HL-60 (cell line): ENCODE data around the gene GRM2.

Source experiments
- DNase-seq, 2 experiments: peaks; one replicate each; pipeline ENCODE4 v3.0.0-alpha.2; 2010 to 2020; ENCODE audit warnings: low read depth in 1 of 2, low spot score in 1 of 2
- H3K27ac ChIP-seq: fragments of 250-450 bp; sonication (Bioruptor Pico); replicated peaks from 2 replicates; pipeline ENCODE4 v1.5.1; 2020; ENCODE audit warnings: mild to moderate bottlenecking, moderate library complexity
- H3K27me3 ChIP-seq: fragments of 250-450 bp; sonication (Bioruptor Pico); 2 replicates; pipeline ENCODE4 v1.5.1; 2021; ENCODE audit warnings: mild to moderate bottlenecking, moderate library complexity; ENCODE audit not compliant: insufficient read depth, poor library complexity, severe bottlenecking
- H3K4me3 ChIP-seq: replicated peaks from 2 replicates; pipeline ENCODE4 v1.5.1; 2011; ENCODE audit warnings: mild to moderate bottlenecking, control low read depth, low read length; ENCODE audit not compliant: insufficient read depth
- CTCF ChIP-seq: IDR thresholded peaks from one replicate; pipeline ENCODE4 v1.5.1; 2011; ENCODE audit warnings: low read length, control low read depth, inconsistent platforms; ENCODE audit not compliant: insufficient read depth
- GABPA ChIP-seq: IDR thresholded peaks from 2 replicates; pipeline ENCODE4 v1.6.1; 2012; ENCODE audit warnings: low read depth
- POLR2AphosphoS5 ChIP-seq: IDR thresholded peaks from 2 replicates; pipeline ENCODE4 v1.6.1; 2012; ENCODE audit warnings: low read depth
- SPI1 ChIP-seq: IDR thresholded peaks from 2 replicates; pipeline ENCODE4 v1.6.1; 2012; ENCODE audit warnings: low read depth, mild to moderate bottlenecking, borderline replicate concordance
- TF ChIP-seq, protein P1 (sequence below): IDR thresholded peaks from 2 replicates; pipeline ENCODE4 v1.6.1; 2012; ENCODE audit warnings: low read depth; ENCODE audit not compliant: insufficient replicate concordance

Gene GRM2

DNA sequence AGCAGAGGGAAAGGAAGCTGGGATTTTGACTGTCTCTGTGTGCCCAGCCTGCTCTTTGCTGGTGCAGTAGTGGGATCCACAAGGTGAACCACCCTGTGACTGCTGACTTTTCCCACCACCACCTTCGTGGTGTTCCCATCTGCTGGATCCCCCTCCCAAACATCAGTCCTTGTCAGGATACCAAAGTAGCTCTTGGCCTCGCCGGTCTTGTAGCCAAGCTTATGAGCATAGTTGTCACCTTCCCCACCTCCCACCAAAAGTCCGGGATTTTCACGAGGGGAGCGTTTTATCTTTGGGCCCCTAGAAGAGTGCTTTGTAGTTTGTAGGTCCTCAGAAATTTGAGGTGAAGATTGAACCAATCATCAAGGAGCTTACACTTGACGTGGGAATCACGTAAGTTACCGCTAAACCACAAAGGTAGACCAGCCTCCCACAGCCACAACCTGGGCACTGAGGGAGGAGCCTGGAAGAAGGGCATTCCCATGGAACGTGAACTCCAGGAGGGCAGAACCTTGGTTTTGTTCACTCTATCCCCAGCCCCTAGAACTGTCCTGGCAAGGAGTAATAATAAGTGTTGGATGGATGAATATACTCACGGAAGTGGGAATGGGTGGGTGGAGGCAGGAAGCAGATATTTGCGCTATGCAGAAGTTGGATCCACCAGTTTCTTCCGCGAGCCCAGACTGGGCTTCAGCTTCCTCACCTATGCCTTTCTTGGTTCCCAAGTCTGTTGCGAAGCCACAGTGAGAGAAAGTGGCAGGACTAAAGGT lies 36.6 kb upstream of the GRM2 start:
- peak overlapping the region; percentile 74 for H3K4me3 ChIP-seq
- peak in 1 of 2 experiments; percentile 35 for DNase-seq
- TF ChIP-seq CTCF = no peak
- TF ChIP-seq SPI1 = no peak
- TF ChIP-seq, protein P1, sequence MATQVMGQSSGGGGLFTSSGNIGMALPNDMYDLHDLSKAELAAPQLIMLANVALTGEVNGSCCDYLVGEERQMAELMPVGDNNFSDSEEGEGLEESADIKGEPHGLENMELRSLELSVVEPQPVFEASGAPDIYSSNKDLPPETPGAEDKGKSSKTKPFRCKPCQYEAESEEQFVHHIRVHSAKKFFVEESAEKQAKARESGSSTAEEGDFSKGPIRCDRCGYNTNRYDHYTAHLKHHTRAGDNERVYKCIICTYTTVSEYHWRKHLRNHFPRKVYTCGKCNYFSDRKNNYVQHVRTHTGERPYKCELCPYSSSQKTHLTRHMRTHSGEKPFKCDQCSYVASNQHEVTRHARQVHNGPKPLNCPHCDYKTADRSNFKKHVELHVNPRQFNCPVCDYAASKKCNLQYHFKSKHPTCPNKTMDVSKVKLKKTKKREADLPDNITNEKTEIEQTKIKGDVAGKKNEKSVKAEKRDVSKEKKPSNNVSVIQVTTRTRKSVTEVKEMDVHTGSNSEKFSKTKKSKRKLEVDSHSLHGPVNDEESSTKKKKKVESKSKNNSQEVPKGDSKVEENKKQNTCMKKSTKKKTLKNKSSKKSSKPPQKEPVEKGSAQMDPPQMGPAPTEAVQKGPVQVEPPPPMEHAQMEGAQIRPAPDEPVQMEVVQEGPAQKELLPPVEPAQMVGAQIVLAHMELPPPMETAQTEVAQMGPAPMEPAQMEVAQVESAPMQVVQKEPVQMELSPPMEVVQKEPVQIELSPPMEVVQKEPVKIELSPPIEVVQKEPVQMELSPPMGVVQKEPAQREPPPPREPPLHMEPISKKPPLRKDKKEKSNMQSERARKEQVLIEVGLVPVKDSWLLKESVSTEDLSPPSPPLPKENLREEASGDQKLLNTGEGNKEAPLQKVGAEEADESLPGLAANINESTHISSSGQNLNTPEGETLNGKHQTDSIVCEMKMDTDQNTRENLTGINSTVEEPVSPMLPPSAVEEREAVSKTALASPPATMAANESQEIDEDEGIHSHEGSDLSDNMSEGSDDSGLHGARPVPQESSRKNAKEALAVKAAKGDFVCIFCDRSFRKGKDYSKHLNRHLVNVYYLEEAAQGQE = no peak
- TF ChIP-seq POLR2AphosphoS5 = no peak
- TF ChIP-seq GABPA = no peak
- H3K27ac ChIP-seq = peak overlapping the region; percentile 94
- no peaks in the 10 kb centered on the region for H3K27me3 ChIP-seq

DNA sequence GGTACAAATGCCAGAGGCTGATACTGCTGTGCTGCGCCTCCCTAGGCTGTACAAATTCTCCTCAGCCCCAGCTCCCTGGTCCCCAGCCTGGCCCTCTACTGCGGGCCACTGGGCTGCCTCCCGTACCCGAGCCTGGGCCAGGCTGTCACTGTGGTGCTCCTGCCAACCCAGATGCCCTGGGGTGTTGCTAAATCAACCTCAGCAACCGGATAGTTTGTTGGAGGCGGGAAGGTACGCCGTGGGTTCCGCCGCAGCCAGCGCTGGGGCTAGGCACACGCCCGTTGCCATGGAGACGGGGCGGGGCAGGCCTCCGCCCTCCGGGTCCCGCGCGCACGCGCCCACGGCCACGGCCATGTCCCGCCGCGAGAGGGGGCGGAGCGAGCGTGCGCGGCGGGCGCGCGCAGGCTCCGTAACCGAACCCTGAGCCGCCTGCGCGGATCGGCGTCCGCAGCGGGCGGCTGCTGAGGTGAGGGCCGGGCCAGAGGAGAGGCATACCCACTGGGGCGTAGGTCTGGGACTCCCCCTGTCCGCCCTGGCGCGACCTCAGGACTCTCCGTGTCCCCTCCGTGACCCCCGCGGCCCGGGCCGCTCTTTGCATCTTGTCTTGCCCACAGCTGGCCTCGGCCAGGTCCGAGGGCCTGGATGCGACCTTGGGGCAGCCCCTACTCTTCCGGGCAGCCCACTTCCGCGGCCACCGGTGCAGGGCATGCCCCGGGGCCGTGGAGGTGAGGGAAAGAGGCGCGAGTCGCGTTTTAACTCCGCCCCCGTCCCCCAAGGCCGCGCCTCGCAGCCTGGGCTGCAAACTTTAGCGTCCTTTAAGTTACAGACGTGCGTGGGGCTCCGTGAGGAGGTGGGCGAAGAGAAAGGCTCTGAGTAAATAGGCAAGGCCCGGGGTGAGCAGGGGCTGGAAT lies 35.8 kb upstream of the GRM2 start, which contains the start of gene TEX264:
Gene TEX264, plus strand, starts transcription at position 430 of the 911 bp plus-strand sequence. CDS start 3,053 bp downstream, outside the sequence.
- DNase-seq = peak; percentile 91
- Histone ChIP-seq H3K27me3 (no peaks in the 10 kb centered on the region), H3K27ac (peak within 1 kb of the TSS; percentile 94), H3K4me3 (peak within 1 kb of the TSS; percentile 74)
- TF ChIP-seq POLR2AphosphoS5 (peak; percentile 56; the same call in 1 of the 2 replicates), SPI1 (no peak)

GRCh38 chr3:51671734-51672475 lies 35.0 kb upstream of the GRM2 start:
- Histone ChIP-seq H3K4me3 (peak overlapping the region; percentile 74), H3K27ac (peak overlapping the region; percentile 94), H3K27me3 (no peaks in the 10 kb centered on the region)
- TF ChIP-seq GABPA (no peak), POLR2AphosphoS5 (peak; percentile 36; the same call in 1 of the 2 replicates)
- DNase-seq = peak; percentile 57 to 73

DNA sequence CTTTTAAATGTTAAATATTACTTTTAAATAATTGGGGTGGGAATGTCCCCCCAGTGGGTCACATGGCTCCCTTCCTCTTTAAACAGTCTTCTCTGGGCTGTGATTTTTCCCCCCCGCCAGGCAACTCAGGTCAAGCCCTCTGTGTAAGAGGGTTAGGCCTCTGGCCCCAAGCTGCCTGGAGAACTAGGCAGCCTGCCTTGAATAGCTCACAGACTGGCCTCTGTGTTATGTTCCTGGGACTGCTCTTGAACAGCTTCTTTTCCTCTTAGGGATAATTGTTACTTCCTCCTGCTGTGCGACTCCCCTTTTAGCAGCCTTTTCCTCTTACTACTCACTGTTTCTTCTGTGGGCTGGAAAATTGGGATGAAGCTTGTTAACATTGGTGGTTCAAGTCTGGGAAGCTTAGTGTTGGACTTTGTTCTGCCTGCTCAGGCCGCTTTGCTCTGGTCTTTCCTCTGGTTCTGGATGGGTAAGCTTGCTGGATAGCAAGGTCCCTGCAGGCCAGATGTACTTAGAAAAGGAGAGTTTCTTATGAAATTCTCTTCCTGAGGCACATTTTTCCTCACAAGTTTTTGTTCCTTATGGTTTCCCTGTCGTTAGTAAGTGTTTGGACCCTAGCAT lies 33.6 kb upstream of the GRM2 start:
- TF ChIP-seq, protein P1 = no peak
- TF ChIP-seq SPI1 = no peak
- no peak for TF ChIP-seq POLR2AphosphoS5
- TF ChIP-seq CTCF = no peak
- no peak for TF ChIP-seq GABPA
- DNase-seq = no peak
- Histone ChIP-seq H3K27me3 (no peaks in the 10 kb centered on the region), H3K4me3 (no peak overlapping the region), H3K27ac (no peak overlapping the region)
